ENCODE measurements around the gene DNAH8.
A peak's percentile ranks its signal among the peaks of the same experiment; 100 is the strongest.

Gene DNAH8

DNA sequence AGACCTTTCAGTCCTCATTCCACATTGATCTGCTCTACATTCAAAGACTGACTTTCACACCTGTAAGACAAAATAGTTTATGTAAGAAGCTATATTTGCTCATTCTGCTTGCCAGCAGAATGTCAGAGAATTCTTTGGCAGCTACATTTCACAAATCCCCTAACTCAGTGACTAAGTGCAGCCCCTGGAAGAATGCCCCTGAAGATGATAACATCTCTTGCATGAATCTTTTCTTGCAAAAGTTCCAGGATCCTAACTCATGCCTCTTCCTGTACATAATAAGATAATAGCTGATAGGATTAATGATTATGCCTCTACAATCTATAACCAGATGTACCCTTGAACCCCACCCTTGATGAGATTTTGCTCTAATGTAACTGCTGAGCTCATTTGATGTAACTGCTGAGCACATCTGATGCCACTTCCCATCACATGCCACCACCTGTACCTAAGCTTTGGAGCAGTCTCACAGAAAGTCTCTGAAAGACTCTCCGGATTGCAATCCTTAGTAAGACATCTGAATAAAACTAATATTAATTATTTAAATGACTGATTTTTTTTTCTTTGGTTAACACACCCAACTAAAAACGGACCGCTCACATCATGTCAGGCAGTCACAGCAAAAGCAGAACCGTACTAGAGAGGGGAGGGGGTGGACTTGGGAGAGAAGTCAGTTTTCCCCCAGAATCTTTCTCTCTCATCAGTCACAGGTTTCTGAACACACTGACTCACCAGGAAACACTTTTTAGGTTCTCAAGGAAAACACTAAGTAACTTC is 684 bp upstream of the DNAH8 start:
- TF ChIP-seq, protein P1, sequence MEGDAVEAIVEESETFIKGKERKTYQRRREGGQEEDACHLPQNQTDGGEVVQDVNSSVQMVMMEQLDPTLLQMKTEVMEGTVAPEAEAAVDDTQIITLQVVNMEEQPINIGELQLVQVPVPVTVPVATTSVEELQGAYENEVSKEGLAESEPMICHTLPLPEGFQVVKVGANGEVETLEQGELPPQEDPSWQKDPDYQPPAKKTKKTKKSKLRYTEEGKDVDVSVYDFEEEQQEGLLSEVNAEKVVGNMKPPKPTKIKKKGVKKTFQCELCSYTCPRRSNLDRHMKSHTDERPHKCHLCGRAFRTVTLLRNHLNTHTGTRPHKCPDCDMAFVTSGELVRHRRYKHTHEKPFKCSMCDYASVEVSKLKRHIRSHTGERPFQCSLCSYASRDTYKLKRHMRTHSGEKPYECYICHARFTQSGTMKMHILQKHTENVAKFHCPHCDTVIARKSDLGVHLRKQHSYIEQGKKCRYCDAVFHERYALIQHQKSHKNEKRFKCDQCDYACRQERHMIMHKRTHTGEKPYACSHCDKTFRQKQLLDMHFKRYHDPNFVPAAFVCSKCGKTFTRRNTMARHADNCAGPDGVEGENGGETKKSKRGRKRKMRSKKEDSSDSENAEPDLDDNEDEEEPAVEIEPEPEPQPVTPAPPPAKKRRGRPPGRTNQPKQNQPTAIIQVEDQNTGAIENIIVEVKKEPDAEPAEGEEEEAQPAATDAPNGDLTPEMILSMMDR (IDR thresholded peaks at IDR 0.05; ENCODE audit: insufficient read depth, missing control alignments) = no peak
- DNase-seq (ENCODE audit: insufficient read length, low spot score) = no peak
- FAIRE-seq = no peak

DNA sequence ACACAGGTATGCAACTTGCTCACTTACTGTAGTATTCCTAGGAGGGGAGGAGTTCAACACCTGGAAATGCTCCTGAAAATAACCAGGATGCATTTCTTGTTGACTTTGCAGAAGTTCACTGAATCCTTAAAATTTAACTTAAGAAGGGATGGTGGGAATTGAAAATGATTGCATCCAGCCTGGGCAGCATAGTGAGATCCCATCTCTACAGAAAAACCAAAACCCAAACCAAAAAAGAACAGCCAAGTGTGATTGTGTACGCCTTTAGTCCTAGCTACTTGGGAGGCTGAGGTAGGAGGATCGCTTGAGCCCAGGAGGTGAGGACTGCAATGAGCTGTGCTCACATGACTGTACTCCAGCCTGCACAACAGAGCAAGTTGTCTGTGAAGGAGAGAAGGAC is 1.7 kb downstream of the DNAH8 start:
- FAIRE-seq (no peak), DNase-seq (ENCODE audit: insufficient read length, low spot score) (no peak)
- TF ChIP-seq, protein P1 (IDR thresholded peaks at IDR 0.05; ENCODE audit: insufficient read depth, missing control alignments) = no peak

DNA sequence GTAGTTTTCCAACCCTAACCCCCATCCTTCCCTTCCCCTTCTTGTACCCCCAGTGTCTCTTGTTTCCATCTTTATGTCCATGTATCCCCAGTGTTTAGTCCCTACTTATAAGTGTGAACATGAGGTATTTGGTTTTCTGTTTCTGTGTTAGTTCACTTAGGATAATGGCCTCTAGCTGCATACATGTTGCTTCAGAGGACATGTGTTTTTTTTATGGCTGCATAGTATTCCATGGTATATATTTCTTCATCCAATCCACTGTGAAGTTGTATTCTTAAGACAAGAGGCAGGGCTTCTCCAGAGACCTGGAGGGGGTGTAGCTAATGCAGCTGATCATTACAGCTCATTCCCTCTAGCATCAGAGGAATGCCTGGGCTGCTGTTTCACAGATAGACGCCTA is 4.2 kb downstream of the DNAH8 start:
- FAIRE-seq (no peak), DNase-seq (ENCODE audit: insufficient read length, low spot score) (no peak)
- TF ChIP-seq, protein P1 (IDR thresholded peaks at IDR 0.05; ENCODE audit: insufficient read depth, missing control alignments) = no peak

DNA sequence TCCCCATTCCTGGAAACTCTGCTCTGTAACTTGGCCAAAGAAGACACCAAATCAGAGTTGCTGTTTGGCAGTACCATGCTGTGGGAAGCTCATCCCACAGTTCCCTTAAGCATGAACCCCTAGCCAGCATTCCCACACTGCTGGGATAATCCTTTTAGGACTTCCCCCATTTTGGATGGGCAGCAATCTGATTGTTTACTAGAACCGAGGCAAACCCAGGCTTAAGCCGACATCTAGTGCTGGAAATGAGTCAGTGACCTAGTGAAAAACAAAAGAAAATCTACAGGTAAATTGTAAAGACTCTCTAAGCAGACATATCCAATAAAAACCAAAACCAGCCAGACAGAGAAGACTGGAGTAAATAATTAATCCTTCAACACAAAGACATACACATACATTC is 5.2 kb downstream of the DNAH8 start:
- no peak for DNase-seq (ENCODE audit: insufficient read length, low spot score)
- no peak for FAIRE-seq
- TF ChIP-seq, protein P1 (IDR thresholded peaks at IDR 0.05; ENCODE audit: insufficient read depth, missing control alignments) = peak; percentile 28

DNA sequence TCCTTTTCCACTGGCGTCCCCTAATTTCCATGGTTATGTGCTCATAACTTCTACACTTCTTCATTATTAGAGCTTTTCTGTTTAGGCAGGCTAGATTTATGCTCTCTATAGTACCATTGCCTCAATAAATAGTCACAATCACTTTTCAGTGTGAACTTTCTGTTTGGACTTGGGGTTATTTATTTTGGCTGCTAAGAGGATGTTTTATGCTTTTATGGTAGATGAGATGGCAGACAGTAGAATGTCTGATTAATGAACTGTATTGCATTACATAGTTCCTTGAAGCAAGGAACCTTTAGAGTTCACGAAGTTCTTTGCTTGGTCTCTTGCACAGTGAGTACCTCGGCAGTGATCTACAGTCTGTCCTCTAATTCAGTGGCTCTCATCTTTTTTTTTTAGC is 6.9 kb downstream of the DNAH8 start:
- FAIRE-seq (no peak), DNase-seq (ENCODE audit: insufficient read length, low spot score) (no peak)
- TF ChIP-seq, protein P1 (IDR thresholded peaks at IDR 0.05; ENCODE audit: insufficient read depth, missing control alignments) = no peak

DNA sequence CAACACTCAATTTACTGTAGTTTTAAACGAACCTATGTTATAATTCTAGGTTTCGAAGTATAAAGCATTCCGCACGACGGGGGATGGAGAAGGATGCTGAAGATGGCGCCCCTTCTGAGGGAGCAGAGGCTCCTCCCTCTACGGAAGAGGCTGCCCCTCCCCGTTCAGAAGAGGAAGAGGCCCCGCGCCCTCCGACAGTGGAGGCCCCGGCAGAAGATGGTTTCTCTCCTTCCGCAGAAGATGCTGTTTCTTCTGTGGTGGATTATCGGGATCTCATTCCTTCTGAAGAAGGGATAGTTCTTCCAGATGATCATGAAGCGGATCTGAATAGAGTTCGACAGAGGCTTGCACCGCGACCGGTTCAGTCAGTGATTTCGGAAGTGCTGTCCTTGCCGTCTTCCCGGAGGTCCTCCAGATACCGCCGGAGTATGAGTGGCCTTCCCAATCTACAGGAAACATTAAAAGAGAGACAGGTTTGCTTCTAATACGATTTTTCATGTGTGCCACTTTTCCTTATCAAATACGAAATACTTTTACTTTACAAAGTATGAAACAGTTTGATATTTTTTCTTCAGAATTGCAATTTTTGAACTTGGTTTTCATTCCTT is 7.7 kb downstream of the DNAH8 start:
- no peak for DNase-seq (ENCODE audit: insufficient read length, low spot score)
- FAIRE-seq = no peak
- TF ChIP-seq, protein P1 (IDR thresholded peaks at IDR 0.05; ENCODE audit: insufficient read depth, missing control alignments) = no peak

DNA sequence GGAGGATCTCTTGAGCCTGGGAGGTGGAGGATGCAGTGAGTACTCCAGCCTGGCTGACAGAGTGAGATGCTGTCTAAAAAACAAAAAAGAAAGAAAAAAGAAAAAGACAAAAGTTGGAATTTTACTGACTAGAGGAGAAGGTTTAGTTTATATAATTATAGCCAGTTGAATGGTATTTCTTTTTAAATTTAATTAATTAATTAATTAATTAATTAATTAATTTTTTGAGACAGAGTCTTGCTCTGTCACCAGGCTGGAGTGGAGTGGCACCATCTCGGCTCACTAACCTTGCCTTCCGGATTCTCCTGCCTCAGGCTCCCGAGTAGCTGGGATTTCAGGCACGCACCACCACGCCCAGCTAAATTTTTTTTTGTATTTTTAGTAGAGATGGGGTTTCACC is 8.7 kb downstream of the DNAH8 start:
- no peak for DNase-seq (ENCODE audit: insufficient read length, low spot score)
- no peak for FAIRE-seq
- TF ChIP-seq, protein P1 (IDR thresholded peaks at IDR 0.05; ENCODE audit: insufficient read depth, missing control alignments) = no peak

Data from D721Med (cell line).